HG03039 (cell line): ENCODE results near the gene RNPC3.
A peak's percentile ranks its signal among the peaks of the same experiment; 100 is the strongest.

Source experiments
- ATAC-seq: cut with Tn5 transposase; IDR thresholded peaks from one replicate; pipeline ENCODE4 v1.9.1; 2021; ENCODE audit warnings: mild to moderate bottlenecking, moderate library complexity; ENCODE audit not compliant: unreplicated experiment

Gene RNPC3, protein sequence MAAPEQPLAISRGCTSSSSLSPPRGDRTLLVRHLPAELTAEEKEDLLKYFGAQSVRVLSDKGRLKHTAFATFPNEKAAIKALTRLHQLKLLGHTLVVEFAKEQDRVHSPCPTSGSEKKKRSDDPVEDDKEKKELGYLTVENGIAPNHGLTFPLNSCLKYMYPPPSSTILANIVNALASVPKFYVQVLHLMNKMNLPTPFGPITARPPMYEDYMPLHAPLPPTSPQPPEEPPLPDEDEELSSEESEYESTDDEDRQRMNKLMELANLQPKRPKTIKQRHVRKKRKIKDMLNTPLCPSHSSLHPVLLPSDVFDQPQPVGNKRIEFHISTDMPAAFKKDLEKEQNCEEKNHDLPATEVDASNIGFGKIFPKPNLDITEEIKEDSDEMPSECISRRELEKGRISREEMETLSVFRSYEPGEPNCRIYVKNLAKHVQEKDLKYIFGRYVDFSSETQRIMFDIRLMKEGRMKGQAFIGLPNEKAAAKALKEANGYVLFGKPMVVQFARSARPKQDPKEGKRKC

DNA sequence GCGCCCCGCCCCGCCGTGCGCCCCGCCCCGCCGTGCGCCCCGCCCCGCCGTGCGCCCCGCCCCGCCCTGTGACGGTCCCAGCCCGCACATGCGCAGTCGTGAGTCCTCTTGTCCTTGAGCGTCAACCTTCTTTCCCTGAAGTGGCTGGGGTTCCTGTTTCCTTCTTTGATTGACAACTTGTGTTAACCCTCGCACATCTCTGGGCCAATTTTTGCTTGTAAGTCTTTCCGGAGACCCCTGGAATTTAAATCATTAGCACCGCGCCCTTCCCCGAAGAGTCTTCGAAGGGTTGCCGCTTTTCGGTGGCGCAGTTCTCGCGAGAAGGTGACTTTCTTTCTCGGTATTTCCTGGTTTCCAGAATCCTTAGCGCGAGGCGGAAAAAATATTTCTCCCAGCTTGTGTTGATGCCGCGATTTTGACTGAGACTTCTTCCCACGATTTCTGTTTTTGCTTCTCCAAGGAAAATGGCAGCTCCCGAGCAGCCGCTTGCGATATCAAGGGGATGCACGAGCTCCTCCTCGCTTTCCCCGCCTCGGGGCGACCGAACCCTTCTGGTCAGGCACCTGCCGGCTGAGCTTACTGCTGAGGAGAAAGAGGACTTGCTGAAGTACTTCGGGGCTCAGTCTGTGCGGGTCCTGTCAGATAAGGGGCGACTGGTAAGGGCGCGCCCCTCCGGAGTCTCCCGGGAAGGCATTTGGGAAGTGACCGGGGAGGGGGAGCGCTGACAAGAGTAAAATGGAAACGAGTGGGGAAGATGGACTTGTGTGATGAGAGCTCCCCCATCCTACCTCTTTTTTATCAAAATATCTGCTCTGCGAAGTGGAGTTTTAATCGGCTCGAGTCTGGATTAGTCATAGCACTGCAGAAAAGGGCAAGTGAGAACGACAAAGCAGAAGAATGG is at the start of gene RNPC3:
TSS of gene RNPC3 (plus strand) at position 93 of the 901 bp plus-strand sequence. CDS start at position 465, 372 bp downstream.
- ATAC-seq: peak; percentile 74

DNA sequence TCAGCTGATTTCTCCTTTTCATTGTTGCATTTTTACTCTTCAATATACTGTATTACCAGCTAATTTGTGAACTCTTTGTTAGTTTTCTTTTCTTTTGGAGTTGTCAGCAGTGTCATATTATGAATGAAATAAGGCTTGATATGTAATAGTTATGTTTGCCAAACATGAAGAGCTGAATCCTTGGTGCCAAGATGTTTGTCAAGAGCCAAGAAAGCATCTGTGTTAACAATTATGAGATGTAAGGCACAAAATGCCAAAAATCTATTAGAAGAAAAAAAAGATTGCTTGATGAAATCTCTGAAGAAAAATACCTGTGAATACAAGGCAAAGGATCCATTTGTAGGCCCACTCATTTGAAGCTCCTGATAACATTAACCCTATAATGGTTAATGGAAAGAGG is 48.4 kb upstream of the RNPC3 start:
- no peak for ATAC-seq

DNA sequence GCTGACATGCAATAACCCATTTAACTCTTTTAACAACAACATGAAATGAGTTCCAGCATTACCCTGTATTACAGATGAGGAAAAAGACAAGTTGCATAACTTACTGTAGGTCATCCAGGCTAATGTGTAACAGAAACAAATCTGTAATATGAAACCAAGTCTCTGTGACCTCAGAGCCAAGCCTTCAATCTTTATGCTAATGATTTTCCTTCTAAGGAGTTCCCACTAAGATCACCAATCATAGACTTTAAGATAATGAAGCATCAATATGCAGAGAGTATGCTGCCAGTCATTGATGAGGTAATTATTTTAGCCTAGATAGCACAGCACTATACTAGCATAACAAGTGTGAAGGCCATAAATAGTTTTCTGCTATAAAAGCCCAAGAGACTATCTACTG is 35.6 kb upstream of the RNPC3 start:
- no peak for ATAC-seq

DNA sequence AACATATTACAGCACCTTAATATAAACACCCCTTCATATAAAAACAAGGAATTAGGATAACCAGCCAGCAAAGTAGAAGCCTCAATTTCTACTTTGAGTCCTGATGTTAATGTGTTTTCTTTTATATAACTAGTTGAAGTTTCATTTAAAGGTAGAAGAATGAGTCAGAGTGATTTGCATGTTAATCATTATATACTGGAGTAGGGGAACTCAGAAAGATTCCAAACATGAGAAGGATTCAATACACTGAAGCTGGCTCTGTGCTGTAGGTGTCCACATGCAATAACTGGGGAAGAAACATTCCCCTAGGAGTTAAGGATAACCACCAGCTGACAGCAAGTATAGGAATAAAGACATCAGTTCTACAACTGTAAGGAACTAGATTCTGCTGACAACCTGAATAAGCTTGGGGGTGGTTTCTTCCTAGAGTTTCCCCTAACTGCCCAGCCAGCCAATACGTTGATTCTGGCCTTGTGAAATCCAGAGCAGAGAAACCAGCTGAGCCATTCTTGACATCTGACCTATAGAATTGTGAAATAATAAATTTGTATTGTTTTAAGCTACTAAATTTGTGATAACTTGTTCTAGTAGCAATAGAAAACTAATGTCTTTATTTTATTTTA is 33.4 kb upstream of the RNPC3 start:
- ATAC-seq: no peak

DNA sequence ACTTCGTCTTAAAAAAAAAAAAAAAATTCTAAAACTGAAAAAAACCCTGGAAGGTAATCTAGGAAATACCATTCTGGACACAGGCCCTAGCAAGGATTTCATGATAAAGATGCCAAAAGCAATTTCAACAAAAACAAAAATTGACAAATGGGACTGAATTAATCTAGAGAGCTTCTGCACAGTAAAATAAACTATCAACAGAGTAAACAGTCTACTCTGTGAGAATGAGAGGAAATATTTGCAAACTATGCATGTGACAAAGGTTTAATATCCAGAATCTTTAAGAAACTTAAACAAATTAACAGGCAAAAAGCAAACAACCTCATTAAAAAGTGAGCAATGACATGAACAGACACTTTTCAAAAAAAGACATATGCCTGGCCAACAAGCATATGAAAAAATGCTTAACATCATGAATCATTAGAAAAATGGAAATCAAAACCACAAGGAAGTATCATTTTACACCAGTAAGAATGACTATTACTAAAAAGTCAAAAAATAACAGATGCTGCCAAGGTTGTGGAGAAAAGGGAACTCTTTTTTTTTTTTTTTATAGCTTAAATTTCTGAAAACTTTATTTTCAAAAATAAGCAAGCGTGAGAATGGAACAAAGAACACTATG is 29.4 kb upstream of the RNPC3 start:
- no peak for ATAC-seq

DNA sequence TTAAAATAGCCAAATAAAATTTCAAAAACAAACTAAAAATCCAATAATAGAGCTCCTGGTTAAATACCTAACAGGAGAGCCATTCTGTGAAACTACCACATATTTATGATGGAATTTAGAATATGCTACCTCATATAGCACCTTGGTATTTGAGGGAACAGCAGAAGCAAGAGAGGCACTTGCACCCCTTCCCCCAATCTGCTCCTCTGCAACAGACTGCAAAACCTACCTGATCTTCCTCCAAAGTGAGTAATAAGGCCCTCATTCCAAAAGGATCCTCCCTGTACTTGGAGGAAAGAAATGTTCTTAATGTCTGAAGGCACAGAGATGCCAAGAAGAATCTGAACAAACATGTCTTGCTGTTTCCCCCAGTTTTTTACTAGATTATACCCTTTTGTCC is 28.1 kb upstream of the RNPC3 start:
- ATAC-seq: no peak

DNA sequence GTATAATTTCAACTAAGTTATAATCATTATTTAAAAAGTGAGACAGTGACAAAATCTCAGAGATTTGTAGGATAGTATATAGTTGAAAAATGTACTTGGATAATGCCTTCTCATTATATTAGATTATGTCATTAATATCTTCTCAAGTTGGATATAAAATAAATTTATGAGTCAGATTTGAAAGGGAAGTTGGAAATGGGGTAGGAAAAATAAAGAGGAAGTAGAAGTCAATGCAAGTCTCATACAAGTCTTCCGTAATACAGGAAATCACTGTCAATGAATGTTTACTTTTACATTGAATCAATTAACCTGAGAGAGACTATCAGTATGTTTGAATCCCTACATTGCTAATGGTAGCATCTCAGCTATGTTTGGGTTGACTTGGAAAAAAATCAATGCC is 16.2 kb upstream of the RNPC3 start:
- ATAC-seq: no peak

DNA sequence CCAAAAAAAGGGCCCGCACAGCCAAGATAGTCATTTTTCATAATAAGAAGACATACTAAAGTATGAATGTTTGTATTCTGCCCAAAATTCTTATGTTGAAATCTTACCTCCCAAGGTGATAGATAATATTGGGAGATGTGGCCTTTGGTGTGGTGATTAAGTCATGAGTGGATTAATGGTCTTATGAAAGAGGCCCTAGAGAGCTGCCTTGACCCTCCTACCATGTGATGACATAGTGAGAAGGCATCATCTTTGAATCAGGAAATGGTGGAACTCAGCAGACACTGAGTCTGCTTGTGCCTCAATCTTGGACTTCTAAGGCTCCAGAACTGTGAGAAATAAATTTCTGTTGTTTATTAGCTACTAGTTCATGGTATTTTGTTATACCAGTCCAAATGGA is 11.8 kb upstream of the RNPC3 start:
- ATAC-seq: no peak

DNA sequence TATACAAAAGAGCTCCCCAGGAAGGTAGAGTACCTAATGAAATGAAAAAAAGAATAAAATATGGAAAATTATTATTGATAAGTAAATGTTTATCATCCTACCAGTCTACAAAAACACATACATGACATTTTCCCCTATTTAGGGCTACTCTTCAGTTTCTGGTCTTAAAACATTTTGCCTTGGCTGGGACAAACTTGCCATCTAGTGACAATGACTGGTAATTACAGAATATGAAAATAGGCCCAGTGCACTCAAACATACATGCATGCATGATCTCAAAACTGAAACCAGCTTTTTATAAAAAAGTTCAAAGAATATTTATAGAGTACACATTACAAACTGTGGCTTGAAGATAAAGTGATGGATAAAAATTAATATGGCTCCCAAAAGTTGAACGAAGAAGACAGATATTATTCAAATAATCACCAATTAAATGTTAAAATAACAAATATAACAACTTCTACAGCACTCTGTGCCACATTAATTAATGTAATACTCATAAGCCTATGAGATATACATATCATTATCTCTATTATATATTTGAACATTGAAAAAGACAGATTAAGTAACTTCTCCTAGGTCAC is 10.5 kb upstream of the RNPC3 start:
- ATAC-seq: peak; percentile 65

DNA sequence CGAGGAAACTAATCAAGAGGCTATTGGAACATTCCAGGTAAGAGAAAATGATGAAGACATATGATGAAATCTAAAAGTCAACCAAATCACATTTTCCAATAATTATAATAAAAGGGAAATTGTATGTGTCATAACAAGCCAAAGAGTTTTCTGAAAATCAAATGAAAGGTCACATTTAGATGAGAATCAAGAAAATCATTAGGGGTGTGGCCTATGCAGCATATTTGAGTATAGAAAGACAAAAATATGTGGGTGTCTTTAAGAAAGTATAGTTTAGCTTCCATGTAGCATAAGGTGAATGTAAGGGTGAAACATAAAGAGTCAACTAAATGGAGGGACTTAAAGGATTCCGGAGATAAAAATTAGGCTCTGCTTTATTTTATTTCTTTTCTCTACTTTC is 9.2 kb upstream of the RNPC3 start:
- ATAC-seq: no peak

DNA sequence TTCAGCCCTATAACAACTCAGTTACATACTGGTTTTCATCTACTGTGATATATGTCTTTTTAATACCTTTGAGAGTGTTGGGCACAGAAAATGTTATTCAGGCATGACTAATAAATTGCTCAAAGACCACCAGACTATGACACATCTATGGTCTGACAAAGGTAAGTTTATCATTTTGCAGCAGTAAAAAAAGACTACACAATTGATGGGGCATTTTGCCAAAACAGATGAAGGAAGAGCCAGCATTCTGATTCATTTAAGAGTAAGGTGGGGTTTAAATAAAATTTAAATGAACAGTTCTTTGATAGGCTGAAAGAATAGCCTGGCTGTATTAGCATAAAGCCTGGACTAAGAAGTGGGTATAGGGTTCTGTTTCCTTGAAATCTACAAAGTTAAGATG is 8.8 kb upstream of the RNPC3 start:
- ATAC-seq: no peak

DNA sequence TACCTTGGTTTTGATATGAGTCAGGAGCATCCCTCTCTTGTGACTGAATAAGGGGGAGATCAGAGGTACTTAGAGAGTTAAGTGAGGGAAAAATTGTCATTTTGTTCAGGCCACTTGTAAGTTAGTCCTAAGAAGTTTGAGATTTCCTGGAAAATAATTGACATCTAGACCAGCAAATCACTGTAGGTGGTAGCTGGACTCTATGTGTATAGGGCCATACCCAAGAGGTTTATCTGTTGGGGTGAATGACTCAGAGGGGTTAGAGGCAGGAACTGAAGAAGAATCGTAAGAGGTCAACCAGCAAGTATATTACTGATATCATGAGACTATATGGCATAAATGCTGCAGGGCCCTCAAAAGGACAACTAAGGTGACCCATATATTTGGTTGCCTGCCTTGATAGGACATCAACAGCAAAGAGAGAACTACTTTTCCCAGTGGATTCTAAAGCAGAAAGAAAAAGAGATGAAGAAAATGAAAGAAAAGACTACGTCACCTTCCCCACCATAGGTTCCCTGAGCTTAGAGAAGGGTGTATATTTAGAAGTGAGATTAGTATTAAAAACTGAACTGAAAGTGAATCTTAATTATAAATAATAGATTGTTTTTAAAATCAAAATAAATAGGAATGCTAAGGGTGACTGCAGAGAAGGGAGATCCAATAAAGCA is 8.0 kb upstream of the RNPC3 start:
- ATAC-seq: peak; percentile 86

DNA sequence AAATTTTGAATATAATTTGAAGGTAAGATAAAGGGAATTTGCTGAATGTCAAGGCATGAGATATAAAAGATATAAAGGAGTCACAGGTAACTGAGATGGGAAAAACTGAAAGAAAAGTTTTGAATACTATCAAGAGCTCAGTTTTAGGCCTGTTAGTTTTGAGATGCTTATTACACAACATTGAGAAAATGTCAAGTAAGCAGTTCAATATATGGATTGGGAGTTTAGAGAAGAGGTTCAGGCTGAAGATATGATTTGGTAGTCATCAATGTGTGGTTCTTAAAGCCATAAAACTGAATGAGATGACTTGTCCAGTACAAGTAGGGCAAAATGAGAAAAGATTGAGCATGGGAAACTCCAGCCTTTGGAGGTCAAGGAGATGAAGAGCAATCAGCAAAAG is 4.7 kb upstream of the RNPC3 start:
- ATAC-seq: no peak

DNA sequence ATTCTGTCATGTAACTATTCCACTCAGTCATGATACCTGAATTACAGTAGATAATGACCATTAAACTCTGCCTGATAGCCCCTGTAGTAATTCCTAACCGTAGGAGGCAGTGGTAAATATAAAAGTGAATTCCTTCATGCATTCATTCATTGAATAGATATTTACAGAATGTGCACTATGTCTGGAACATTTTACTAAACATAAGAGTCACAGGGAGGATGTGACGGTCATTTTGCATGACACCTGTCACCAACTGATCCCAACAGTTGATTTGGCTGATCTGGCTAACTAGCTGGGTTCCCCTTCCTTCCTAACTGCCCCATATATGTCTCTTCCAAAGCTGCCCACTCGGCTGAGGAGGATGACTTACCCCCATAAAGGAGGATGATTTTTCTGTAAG is 2.2 kb upstream of the RNPC3 start:
- no peak for ATAC-seq

DNA sequence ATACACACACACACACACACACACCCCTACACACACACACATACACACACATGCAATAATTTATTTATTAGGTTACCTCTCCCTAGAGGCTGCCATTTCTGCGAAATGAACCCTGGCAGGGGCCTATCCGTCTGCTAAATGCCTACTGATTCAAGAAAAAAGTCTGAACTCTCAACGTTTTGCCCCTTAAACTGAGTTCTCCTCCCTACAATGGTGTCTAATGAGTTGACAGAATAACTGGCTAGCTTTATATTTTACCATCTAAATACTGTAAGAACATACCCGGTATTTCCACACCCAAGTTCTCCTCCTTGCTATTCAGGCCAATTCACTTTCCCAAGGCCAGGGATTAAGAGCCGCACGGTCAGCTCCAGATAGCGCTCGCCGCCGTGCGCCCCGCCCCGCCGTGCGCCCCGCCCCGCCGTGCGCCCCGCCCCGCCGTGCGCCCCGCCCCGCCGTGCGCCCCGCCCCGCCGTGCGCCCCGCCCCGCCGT is 339 bp upstream of the RNPC3 start:
- ATAC-seq: peak; percentile 60

DNA sequence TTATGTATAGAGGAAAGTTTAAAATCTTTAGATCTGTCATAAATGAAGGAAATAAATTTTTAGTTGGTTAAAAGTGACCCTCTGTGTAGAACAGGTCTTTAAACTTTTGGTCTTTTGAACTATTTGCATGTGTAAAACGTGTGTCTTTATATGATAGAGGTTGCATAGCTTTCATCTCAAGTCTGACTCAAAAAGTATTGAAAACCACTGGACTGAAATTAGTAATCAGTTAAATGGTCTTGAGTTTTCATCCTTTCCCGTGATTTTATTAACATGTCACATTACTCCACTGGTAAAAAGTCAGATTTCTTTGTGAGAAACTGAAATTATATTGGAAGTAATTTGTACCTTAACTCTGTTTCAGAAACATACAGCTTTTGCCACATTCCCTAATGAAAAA is 1.8 kb downstream of the RNPC3 start:
- no peak for ATAC-seq

DNA sequence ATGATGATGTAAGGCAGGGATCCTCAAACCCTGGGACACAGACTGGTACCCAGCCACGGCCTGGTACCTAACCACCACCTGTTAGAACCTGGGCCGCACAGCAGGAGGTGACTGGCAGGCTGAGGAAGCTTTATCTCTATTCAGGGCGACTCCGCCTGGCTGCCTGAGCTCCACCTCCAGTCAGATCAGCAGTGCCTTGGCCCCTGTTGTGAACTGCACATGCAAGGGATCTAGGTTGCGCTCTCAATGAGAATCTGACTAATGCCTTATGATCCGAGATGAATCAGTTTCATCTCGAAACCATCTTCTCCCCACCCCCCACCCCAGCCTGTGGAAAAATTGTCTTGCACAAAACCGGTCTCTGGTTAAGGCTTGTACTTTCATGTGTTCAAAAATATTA is 4.2 kb downstream of the RNPC3 start:
- ATAC-seq: no peak

DNA sequence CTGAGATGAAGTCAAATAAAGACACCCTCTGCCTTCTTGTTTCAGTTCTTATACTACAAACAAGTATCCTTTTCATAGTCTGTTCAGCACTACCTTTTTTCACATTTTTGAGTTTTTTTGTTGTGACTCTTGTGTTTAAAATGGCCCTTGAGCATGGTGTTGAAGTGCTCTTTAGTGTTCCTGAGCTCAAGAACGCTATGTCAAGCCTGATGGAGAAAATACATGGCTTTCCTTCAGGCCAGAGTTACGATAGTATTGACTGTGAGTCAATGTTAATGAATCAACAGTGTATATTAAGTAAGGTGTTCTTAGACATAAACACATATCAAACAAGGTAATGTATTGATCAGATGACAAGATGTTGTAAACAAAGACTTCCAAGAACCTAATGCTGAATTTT is 12.7 kb downstream of the RNPC3 start:
- ATAC-seq: no peak

DNA sequence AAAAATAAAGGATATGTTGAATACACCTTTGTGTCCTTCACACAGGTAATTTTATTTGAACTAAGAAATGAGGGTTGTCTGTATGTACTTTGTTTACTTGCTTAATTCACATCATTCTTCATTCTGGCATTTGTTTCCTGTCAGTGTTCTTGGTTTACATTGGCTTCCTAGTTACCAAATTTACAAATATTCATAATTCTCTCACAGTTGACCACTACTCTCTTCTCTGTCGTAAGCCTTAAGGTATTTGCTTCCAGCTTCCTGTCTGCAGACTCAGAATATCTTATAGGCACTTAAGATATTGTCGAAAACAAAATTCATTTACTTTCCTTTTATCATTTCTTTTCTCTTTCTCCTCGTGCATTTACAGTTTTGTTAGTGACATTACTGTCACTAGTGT is 15.9 kb downstream of the RNPC3 start:
- no peak for ATAC-seq

DNA sequence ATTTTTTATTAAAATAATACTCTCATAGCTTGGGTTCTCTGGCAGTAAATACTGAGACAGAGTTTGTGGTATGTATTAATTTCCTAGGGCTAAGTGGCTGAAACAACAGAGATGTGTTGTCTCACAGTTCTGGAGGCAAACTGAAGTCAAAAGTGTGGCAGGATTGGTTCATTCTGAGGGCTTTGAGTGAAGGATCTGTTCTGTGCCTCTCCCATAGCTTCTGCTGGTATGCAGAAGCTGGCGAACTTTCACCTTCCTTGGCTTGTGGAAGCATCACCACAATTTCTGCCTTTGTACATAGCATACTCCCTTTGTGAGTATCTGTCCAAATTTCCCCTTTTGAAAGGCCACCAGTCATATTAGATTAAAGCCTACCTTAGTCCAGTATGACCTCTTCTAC is 21.0 kb downstream of the RNPC3 start:
- no peak for ATAC-seq
